Body of pancreas (tissue), 4 donors: ENCODE results near the gene CD22.

ENCODE experiments used
- CTCF ChIP-seq, 7 experiments: fragments of 450-650 bp in 4 of 7; fragments of 200-600 bp in 3 of 7; sonication (generic) in 3 of 7; IDR thresholded peaks; one replicate each; pipeline ENCODE4 v1.5.1; 2016 to 2019; ENCODE audit warnings: antibody characterized with exemption in 7 of 7
- POLR2A ChIP-seq, 3 donors: fragments of 450-650 bp; IDR thresholded peaks; one replicate each; pipeline ENCODE4 v1.6.1; 2016; ENCODE audit warnings: antibody characterized with exemption in 3 of 3, mild to moderate bottlenecking in 2 of 3

GRCh38 chr19:35396240-35396885 lies 67.4 kb downstream of the CD22 start:
- no peak for TF ChIP-seq CTCF (IDR thresholded peaks at IDR 0.05)
- no peak for TF ChIP-seq POLR2A (IDR thresholded peaks at IDR 0.05)
